Stimulated activated CD8-positive, alpha-beta memory T cell treated with anti-CD3 and anti-CD28 coated beads, Interleukin-12 subunit alpha, Interleukin-12 subunit beta, amount 100 ng/mL, for 4 hours (primary cell): ENCODE data around the gene MUC2.

Experiments used
- DNase-seq: peaks from one replicate; pipeline ENCODE4 v3.0.0-alpha.2; 2020; ENCODE audit warnings: low read depth

The MUC2 gene

GRCh38 chr11:1074244-1075221, at the start of gene MUC2:
Gene MUC2 (plus strand): TSS chr11:1074874.
- DNase-seq = no peak

GRCh38 chr11:1025410-1026162, 49.1 kb upstream of the MUC2 start:
- DNase-seq = no peak

GRCh38 chr11:1026163-1026450, 48.6 kb upstream of the MUC2 start:
- no peak for DNase-seq

DNA sequence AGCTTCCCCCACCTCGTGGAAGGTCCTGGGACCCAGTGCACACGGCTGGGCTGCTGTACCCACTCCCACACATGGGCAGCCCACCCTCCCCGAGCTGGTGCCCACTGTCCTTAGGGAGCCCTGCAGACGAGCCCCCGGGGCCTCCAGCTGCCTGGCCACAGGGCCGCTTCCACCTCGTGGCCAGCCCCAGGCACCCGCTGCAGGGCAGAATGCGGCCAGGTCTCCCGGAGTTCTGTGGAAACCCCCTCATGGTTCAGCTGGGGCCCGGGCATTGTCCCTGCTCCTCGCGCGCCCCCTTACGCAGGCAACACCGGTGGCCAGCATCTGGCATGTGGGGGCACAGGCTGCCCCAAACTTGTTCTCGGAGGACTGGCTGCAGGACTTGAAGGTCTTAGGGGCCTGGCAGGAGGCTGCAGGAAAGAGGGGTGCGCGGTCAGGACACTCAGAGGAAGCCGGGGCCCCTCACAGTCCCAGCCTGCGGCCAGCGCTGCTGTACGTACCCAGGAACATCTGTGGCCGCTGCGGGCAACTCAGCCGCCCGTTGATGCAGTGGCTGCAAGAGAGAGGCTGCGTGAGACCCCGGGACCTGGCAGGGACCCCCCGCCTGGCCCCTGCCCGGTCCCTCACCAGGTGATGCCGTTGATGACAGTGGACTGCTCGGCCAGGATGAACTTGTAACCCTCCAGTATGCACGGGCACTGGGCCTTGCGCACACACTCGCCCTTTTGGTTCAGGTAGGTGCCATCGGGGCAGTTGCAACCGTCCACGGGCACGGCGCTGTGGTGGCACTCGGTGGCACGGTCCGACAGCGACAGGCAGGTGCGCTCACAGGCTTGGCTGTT, 47.8 kb upstream of the MUC2 start:
- no peak for DNase-seq

DNA sequence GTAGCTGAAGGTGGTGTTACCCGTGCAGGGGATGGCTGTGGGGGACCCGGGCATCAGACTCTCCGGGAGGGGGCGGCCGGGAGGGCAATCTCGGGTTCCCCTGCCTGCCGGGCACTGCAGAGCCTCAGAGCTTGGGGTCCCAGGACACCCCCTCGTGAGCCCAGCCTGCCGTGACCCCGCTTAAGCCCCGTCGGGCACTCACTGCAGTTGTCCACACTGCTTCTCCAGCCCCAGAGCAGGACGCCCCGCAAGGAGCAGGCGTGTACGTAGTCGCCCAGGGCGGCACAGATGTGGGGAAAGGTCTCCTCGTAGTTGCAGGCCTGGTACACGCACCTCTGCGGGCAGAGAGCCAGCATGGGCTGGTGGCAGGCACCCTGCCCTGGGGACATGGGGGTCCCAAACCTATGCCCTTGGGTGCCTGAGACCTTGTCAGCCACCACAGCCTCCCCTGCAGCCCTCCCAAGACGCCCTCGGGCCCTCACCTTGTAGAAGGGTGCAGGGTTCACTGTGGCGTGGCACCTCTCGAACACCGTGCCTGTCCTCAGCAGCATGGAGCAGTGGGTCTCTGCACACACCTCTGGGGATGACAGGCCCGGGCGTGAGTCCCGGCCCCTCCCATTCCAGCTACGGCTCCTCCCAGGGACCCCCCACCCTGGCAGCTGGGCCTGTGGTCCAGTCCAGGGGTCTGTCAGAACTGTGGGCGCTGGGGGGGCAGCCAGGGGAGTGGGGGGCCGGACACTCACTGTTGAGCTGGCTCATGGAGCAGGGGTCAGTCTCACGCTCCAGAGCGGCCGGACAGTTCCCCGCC, 47.0 kb upstream of the MUC2 start:
- DNase-seq = no peak

- no peak for DNase-seq
These were observed 46.5 kb upstream of the MUC2 start for GRCh38 chr11:1028291-1028540.

GRCh38 chr11:1028616-1029015, 46.1 kb upstream of the MUC2 start:
- DNase-seq = no peak

- no peak for DNase-seq
These were observed 45.6 kb upstream of the MUC2 start for GRCh38 chr11:1029051-1029450.

DNA sequence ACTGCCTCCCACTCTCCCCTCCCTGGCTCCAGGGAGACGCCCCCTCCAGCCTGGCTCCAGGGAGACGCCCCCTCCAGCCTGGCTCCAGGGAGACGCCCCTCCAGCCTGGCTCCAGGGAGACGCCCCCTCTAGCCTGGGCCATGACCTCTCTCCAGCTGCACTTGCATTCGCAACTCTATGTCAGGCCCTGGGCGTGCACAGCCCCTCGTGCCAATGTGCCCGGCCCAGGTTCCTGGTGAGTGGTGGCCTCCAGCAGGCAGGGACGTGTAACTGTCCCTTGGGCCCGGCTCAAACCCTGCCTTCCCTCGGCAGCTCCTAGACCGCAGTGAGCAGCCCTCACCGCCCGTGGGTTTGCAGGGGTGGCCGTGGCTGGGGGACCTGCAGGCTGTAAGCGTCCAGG, 45.0 kb upstream of the MUC2 start:
- no peak for DNase-seq

GRCh38 chr11:1030086-1030485, 44.6 kb upstream of the MUC2 start:
- DNase-seq = no peak

DNA sequence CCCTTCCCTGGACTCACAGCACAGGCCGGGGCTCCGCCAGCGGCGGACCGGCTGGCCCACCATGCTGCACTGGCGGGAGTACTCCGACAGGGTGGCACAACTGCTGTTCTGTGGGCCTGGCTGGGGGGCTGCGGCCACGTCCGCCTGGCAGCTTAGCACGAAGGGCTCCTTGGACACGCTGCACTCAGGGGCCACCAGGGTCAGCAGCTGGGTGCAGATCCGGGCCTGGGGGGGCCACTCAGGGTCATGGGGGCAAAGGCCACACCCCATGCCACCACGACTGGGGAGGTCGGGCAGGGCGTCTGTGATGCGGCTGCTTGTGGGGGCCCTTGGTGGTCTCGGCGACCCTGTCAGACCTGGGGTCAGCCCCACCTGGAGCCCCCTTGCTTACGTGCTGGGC, 44.1 kb upstream of the MUC2 start:
- no peak for DNase-seq

DNA sequence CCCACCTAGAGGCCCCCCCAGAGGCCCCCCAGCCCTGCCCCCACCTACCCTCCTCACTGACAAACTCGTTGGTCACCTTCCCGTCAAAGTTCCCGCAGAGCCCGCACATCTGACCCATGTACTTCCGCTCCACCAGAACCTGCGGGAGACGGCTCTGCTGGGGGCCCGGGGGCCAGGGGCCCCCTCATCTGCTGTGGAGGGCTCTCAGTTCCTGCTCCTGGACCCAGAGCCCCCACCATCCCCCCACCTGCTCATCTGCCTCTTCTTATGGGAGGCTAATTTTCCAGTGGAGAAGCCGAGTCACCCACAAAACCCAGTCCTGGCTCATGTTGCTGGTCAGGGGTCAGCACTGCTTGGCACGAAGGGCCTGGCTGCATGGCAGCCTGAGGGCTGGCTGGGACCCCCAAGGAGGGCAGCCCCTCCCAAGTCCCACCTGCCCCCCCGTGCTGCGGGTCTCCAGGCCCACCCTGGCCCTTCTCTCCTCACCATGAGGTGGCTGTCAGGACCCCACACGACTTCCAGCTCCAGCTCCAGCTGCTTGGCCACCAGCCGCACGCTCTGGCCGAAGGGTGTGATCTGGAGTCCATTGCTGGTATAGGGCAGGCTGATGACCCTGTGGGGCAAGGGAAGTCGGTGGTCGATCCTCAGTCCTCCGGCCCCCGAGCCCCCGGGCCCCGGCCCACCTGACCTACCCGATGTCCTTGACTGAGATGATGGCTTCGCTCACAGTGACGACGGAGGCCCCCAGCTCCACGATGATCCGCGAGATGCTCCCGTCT, 43.4 kb upstream of the MUC2 start:
- no peak for DNase-seq

- DNase-seq = no peak
These were observed 42.3 kb upstream of the MUC2 start for GRCh38 chr11:1032310-1032891.

DNA sequence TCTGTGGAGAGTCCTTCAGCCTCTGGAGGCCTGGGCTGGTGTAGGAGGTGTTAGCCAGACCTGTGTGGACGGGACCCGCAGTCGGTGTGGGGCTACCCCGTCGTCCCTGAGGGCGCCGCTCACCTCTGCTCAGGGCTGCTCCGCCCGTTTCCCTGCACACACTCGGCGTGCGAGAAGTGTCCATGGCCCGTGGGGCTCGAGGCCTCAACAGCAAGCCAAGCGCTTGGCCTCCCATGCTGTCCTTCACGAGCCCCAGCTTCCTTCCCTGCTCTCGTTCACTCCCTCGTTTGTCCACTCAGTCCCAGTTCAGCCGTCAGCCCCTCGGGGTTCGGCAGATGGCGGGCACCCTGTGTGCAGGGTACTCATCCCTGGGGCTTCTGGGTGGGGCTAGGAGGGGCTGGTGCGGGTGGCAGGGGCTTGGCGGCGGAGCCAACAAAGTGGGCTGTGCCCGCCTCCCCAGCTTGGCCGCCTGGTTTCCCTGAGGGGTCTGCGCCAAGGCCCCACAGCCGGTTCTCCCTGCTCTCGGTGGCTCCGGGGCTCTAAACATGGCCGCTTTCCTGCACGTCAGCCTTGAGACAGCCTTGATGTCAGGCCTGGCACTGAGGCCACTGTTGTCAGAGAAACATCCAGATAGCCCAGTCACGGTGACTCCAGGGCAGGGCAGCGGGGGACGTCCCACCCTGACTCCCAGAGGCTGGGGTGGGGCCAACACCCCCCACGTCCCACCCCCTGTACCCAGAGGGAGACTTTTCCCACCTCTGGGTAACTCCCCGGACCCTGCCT, 41.5 kb upstream of the MUC2 start:
- no peak for DNase-seq

GRCh38 chr11:1034001-1034400, 40.7 kb upstream of the MUC2 start:
- DNase-seq = no peak

GRCh38 chr11:1034456-1035295, 40.0 kb upstream of the MUC2 start:
- no peak for DNase-seq

GRCh38 chr11:1035577-1036283, 38.9 kb upstream of the MUC2 start:
- DNase-seq = no peak

- DNase-seq = no peak
These were observed 38.3 kb upstream of the MUC2 start, which contains the start of gene MUC6 for GRCh38 chr11:1036303-1036923. Gene MUC6 (minus strand): TSS chr11:1036718. CDS start chr11:1036655, 63 bp downstream.
